ENCODE data around the gene SLC25A53. TPM values are rescaled to one million over a fixed set of nuclear protein-coding genes. Genes with fewer than 3 reads are reported as not detected.

The SLC25A53 gene, protein sequence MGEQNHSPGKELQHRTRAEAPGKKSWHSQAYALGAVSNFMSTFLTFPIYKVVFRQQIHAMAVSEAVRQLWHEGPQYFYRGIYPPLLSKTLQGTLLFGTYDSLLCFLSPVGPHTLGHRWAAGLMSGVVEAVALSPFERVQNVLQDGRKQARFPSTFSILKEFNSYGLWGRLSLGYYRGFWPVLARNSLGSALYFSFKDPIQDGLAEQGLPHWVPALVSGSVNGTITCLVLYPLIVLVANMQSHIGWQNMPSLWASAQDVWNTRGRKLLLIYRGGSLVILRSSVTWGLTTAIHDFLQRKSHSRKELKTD
- 7.7 and 13.5 TPM in 2 replicates for total RNA-seq (ENCODE audit: low replicate concordance)

DNA sequence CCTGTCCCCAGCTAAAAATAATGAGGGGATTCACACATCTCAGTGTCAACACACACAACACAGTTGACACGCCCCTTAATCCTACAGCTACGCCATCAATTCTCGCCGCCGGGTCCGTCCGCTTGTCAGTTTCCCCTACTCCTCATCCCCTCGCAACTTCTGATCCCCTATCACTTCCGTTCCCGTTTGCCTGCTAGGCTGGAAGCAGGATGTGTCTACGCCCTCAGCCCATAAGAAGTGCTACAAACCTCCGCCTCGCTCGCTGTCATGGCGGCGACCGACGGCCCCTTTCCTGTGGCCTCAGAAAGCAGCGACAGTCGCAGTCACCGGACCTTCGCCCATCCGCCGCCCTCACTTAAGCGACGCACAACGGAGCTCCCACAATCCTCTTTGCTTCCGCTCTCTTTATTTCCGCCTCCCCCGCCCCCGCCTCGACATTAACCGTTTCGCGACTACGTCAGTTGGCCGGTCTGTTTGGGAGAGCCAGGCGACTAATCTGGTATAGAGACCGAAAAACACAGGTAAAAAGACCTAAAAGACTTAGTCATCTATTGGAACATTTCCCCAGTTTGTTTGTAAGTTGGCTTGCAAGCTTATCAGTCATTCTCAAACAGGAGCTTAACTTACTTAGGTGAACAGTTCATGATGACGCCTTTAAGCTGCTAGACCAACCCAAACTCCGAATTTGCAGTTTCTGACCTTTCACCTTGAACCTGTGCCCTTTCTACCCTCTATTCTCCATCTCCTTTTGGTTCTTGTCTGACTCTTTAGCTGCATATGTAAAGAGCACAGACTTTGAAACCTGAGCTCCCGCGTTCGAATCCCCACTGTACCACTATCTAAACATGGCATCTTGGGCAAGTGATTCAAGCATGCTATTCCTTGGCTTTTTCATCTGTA lies at the start of gene SLC25A53:
Gene SLC25A53 (minus strand): TSS at position 380 of the 900 bp plus-strand sequence. CDS start 51,752 bp downstream, outside the sequence.

DNA sequence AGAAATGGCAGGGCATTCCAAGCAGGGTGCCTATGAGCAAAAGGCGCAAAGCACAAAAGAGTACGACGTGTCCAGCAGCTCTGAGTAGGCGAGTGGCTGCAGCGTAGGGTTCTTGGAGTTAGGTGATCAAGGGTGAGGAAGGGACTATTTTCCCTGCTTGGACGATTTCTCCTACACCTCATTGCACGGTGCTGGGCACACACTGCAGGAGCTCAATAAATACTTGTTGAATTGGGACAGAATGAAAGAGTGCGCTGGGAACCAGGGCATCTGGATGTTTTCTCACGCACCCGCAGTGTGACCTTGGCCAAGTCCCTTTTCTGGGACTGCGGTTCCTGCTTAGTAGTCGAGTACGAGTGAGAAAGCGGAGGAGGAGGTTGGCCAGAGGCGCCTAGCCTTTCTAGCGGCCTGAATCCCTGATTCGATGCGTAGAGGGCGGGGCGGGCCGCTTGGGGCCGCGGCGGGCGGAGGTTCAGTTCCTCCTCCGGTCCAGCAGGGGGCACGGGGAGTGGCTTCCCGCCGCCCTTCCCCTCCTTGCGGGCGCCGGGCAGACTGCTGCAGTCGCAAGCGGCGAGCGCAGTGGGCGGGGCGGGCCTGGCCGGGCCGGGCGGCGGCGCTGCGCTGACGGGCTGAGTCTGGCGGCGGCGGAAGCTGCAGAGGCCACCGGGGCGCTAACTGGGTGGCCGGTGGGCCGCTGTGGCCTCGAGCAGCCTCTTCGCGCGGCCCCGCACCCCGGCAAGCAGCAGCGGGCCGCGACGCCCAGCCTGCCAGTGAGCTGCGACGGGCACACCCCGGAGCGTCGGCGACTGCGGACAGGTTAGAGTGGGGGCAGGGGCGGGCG lies 9.3 kb upstream of the SLC25A53 start, which contains the start of gene FAM199X:
Gene FAM199X (plus strand): TSS at position 560 of the 841 bp plus-strand sequence. CDS start 333 bp downstream, outside the sequence.

DNA sequence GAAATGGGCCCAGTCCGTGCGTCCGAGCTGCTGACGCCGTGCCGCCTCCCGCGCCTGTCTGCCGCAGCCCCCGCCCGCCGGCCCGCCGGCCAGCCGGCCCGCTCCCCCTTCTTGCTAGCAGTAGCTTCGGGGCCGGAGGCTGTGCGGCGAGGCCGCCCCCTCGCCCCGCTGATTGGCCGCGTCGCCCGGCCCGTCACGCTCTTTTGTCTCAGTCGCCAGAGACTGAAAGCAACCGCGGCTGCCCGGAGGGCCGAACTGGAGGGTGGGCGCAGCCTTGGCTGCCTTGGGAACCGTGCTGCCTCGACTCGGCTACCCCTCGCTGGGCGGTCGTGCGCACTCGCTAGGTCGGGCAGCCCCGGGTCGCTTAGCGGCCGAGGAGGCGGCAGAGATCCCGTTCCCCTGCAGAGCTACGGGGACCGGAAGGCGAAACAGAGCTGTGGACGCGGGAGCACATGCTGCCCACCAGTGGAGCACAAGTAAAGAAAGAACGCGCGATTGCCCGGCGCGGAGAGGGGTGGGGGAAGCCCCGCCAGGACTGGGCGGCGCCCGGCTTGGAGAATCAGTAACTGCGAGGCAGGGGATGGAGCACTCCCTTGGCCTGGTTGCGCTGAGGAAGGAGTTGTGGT lies 44.4 kb downstream of the SLC25A53 start, which contains the start of gene ZCCHC18:
Gene ZCCHC18 (plus strand): TSS at position 198 of the 626 bp plus-strand sequence. CDS start 1,589 bp downstream, outside the sequence.

DNA sequence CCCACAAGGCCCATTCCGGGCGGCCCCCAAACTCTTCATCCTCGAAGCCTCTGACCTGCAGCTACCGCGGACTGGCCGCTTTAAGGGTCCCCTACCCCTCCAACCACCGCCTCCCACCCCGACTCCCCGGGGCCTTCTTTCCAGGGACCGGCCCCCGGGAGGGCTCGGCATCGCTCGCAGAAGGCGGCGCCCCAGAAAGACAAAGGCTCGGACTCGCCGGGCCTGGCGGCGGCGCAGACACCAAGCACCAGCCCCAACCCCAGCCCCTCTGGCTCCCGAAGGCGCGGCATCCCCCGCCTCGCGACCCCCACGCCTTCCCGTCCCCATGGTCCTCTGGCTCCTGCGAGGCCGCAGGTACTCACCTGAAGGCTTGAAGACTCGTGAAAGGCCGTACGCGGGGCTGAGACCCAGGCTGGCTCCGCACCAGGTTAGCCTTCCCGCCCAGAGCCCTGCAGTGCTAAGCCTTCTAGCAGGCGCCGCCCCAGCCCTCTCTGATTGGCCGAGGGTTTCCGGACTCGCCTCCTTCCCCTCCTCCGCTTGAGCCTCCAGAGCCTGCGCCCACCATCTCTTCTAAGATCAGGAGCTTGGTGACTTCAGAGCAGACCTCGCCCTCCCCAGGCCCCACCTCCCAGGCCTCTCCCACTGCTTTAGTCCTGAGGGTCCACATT lies 80.9 kb downstream of the SLC25A53 start, which contains the start of gene TMSB15C:
Gene TMSB15C (minus strand): TSS at position 459 of the 668 bp plus-strand sequence.

Other genes with a start within 250 kb of the SLC25A53 start
- gene TMSB15B, start 194.4 kb downstream of the SLC25A53 start, total RNA-seq (ENCODE audit: low replicate concordance) = 1.5 and 5.7 TPM in 2 replicates
- not detected in 2 replicates for gene H2BW1, start 143.3 kb downstream of the SLC25A53 start, total RNA-seq (ENCODE audit: low replicate concordance)
- gene H2BW2, start 117.1 kb downstream of the SLC25A53 start, total RNA-seq (ENCODE audit: low replicate concordance) = not detected in 2 replicates
- gene TMSB15C, start 80.8 kb downstream of the SLC25A53 start, total RNA-seq (ENCODE audit: low replicate concordance) = 0.35 and 3.1 TPM in 2 replicates
- 0.12 and 0.98 TPM in 2 replicates for gene ZCCHC18, start 44.5 kb downstream of the SLC25A53 start, total RNA-seq (ENCODE audit: low replicate concordance)
- 8.0 and 24.4 TPM in 2 replicates for gene FAM199X, start 9.4 kb upstream of the SLC25A53 start, total RNA-seq (ENCODE audit: low replicate concordance)
- not detected in 2 replicates for gene ESX1, start 97.9 kb upstream of the SLC25A53 start, total RNA-seq (ENCODE audit: low replicate concordance)